BJ (cell line): ENCODE measurements around the gene MIB1. TPM values are rescaled to one million over a fixed set of nuclear protein-coding genes. Genes with fewer than 3 reads are reported as not detected.

Source experiments
- CTCF ChIA-PET: fragments of 350-600 bp; formaldehyde crosslinking; extraction: SDS; loops from one replicate; lab custom pipeline; 2021; ENCODE audit warnings: antibody characterized with exemption, inconsistent platforms; lab: Yijun Ruan, JAX
- POLR2A ChIA-PET: fragments of 300-600 bp; sonication (Branson Sonifier 250); formaldehyde crosslinking; extraction: SDS; loops from one replicate; lab custom pipeline; 2021; ENCODE audit warnings: antibody characterized with exemption; lab: Charles Lee
- DNase-seq: peaks from one replicate; pipeline ENCODE4 v3.0.0-alpha.2; 2011; ENCODE audit warnings: low read depth
- H3K27me3 ChIP-seq: 2 replicates; pipeline ENCODE4 v1.6.0; 2011; ENCODE audit warnings: low read length; ENCODE audit not compliant: control insufficient read depth, insufficient read depth
- H3K36me3 ChIP-seq: 2 replicates; pipeline ENCODE4 v1.5.1; 2011; ENCODE audit warnings: low read length; ENCODE audit not compliant: control insufficient read depth, insufficient read depth
- H3K4me3 ChIP-seq: 2 replicates; pipeline ENCODE4 v1.5.1; 2011; ENCODE audit warnings: low read depth, mild to moderate bottlenecking, control low read depth, low read length
- polyA plus RNA-seq: library from polyadenylated mRNA; depleted of rRNA; stranded (reverse); fragments of >200 nt; gene quantifications from 2 replicates; pipeline ENCODE4 v1.2.3, GENCODE V29; 2011
- TF ChIP-seq, protein P1 (sequence below): IDR thresholded peaks from 2 replicates; pipeline ENCODE4 v1.5.1; 2011; ENCODE audit warnings: low read depth, mild to moderate bottlenecking, control low read depth, inconsistent platforms, low read length, moderate library complexity; ENCODE audit not compliant: insufficient read depth

MIB1 gene
- polyA plus RNA-seq, 1 experiment, result 10.0 TPM

DNA sequence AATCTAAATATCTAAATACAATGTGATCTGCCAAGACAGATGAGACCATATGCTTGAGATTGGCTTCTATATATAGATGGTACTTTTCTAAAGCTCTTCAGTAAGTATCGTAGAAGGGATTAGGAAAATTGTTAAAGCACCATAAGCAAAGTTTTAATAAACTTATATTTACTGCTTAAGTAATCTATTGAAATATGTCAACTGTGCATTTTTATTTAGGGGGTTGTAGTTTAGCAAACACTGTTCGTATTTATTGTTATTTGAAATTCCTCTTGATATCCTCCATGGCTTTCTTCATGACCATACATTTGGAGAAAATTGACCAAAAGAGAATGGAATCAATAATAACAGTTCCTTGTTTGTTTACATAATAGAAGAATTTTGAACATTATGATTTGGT, 102.7 kb downstream of the MIB1 start:
- ChIA-PET POLR2A (no interaction called here), CTCF (interaction anchor here (0.6 to 1.4 kb wide), 3 partner anchors 11 to 242 kb away, joined by 3 to 5 read pairs (median 3); no protein-coding TSS in a partner anchor)
- no peak overlapping the region for H3K4me3 ChIP-seq
- no peak for DNase-seq
- H3K27me3 ChIP-seq, result no peaks in the 10 kb centered on the region
- peaks cover 3% of the 10 kb centered on the region for H3K36me3 ChIP-seq
- TF ChIP-seq, protein P1, sequence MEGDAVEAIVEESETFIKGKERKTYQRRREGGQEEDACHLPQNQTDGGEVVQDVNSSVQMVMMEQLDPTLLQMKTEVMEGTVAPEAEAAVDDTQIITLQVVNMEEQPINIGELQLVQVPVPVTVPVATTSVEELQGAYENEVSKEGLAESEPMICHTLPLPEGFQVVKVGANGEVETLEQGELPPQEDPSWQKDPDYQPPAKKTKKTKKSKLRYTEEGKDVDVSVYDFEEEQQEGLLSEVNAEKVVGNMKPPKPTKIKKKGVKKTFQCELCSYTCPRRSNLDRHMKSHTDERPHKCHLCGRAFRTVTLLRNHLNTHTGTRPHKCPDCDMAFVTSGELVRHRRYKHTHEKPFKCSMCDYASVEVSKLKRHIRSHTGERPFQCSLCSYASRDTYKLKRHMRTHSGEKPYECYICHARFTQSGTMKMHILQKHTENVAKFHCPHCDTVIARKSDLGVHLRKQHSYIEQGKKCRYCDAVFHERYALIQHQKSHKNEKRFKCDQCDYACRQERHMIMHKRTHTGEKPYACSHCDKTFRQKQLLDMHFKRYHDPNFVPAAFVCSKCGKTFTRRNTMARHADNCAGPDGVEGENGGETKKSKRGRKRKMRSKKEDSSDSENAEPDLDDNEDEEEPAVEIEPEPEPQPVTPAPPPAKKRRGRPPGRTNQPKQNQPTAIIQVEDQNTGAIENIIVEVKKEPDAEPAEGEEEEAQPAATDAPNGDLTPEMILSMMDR, result no peak

DNA sequence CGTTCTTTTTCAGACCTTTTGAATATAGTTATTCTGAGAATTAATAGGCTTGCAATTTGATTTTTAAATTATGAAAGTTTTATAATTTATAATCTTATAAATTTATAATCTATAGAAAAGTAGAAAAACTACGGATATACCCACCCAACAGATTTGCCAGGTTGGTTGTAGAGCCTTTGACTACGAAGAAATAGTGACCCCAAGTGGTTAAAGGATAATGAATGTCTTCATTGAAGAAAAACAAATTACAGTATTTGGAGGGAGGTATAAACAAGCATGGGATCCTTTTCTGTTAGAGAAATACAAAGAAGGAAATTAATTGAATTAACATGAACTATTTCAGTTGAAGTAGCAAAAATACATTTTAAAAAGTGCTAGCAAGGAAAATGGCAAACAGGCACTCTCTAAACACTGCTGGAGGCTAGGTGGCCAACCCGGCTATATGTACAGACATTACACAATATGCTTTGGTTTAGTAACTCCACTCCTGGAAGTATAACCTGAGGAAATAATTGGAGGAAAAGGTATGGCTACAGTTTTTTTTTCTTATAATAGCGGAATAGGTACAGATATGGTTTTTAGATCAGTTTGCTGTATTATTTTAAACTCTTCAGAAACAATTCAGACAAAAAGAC, 110.9 kb downstream of the MIB1 start:
- peaks cover 2% of the 10 kb centered on the region; the same call in 1 of the 2 replicates for H3K36me3 ChIP-seq
- DNase-seq, result no peak
- H3K27me3 ChIP-seq, result no peaks in the 10 kb centered on the region
- ChIA-PET POLR2A (no interaction called here), CTCF (no interaction called here)
- no peak overlapping the region for H3K4me3 ChIP-seq
- TF ChIP-seq, protein P1, result peak; percentile 32; the same call in 1 of the 2 replicates

DNA sequence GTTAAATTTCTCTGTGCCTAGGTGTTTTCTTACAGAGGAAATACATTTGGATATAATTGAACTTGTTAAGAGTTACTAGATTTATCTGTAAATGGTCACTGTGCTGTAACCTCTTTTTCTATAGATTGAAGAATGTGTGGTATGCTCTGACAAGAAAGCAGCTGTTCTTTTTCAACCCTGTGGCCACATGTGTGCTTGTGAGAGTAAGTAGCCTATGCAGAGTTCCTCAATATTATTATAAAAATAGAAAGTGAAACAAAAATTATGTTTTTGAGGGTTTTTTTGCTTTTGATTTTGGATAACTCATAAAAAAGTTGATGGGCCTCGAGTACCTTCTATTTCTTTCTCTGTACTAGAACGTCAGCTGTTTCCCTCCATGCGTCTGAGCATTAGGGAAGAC, 112.4 kb downstream of the MIB1 start:
- Histone ChIP-seq H3K4me3 (no peak overlapping the region), H3K27me3 (no peaks in the 10 kb centered on the region), H3K36me3 (peaks cover 2% of the 10 kb centered on the region; the same call in 1 of the 2 replicates)
- no peak for DNase-seq
- CTCF ChIA-PET, result interaction anchor here (0.8 to 1.4 kb wide), 3 partner anchors 33 to 363 kb away, joined by 4 to 7 read pairs (median 4); no protein-coding TSS in a partner anchor
- TF ChIP-seq, protein P1, result no peak
- POLR2A ChIA-PET, result no interaction called here

DNA sequence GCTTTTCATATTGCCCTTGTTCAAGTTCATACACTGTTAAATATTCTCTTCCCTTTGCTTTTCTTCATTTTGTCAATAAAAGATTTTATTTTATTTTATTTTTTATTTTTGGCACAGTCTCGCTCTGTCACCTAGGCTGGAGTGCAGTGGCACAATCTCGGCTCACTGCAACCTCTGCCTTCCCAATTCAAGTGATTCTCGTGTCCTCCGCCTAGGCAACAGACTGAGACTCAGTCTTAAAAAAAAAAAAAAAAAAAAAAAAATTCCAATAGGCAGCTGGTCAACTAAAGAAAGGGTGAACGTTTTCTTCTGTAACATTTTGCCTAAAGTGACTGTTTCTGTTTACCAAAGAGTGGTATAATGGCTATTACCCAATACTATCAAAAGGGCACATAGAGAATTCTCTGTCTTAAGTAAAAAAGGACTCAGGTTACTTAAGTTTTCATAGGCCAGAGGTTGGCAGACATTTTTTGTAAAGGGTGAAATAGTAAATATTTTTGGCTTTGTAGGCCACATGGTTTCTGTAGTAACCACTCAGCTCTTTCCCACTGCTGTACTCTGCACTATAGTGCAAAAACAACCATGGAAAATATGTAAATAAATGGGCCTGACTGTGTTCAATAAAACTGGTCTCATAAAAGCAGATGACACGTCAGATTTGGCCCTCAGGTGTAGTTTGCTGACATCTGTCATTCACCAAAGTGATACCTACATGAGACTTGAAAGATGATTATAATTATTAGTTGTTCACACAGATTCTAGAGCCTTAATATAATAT, 113.4 kb downstream of the MIB1 start:
- ChIA-PET CTCF (interaction anchor here (0.8 to 1.4 kb wide), 2 partner anchors 10 to 34 kb away, joined by 3 to 7 read pairs; no protein-coding TSS in a partner anchor), POLR2A (interaction anchor here (0.6 to 0.7 kb wide), 2 partner anchors 118 to 1542 kb away, joined by 6 to 11 read pairs; no protein-coding TSS in a partner anchor)
- Histone ChIP-seq H3K36me3 (peaks cover 2% of the 10 kb centered on the region; the same call in 1 of the 2 replicates), H3K27me3 (no peaks in the 10 kb centered on the region), H3K4me3 (no peak overlapping the region)
- no peak for DNase-seq
- TF ChIP-seq, protein P1, result no peak

DNA sequence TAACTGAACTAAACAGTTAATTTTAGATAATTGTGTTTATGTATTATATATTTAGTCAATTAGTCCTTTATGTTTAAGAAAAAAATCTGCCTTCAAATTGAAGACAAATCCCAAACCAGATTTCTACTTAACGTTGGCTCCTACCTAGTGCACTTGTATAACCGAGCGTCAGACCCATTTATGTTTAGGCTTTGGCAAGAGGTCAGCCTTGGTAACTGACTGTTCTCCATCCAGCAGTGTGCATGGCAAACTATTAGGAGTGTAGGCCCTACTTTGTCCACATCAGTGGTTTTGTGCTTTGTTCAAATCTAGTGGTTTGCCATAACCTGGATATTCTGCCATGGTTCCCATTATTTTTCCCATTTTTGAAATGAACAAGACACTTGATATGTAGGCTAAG, 114.8 kb downstream of the MIB1 start:
- CTCF ChIA-PET, result no interaction called here
- DNase-seq, result no peak
- H3K4me3 ChIP-seq, result no peak overlapping the region
- peaks cover 2% of the 10 kb centered on the region; the same call in 1 of the 2 replicates for H3K36me3 ChIP-seq
- POLR2A ChIA-PET, result no interaction called here
- no peaks in the 10 kb centered on the region for H3K27me3 ChIP-seq
- TF ChIP-seq, protein P1, result no peak
